Measurements from ENCODE around the gene ARCN1.

GRCh38 chr11:118530683-118531596, 41.3 kb upstream of the ARCN1 start, which contains the start of gene TMEM25:
- TF ChIP-seq CTCF (IDR thresholded peaks at IDR 0.05) (no peak), POLR2A (IDR thresholded peaks at IDR 0.05) (no peak)

Data from testis (tissue), 2 donors.